NB4 (cell line): ENCODE measurements around the gene SLC16A8.

ENCODE experiments used
- CTCF ChIP-seq: IDR thresholded peaks from one replicate; pipeline ENCODE4 v1.5.1; 2012; ENCODE audit warnings: low read depth, low read length
- MAX ChIP-seq: IDR thresholded peaks from 2 replicates; pipeline ENCODE4 v1.6.1; 2011; ENCODE audit warnings: low read depth, low read length
- MYC ChIP-seq: IDR thresholded peaks from 2 replicates; pipeline ENCODE4 v1.6.1; 2011; ENCODE audit warnings: low read depth, low read length
- POLR2A ChIP-seq: IDR thresholded peaks from 2 replicates; pipeline ENCODE4 v1.6.1; 2011; ENCODE audit warnings: mild to moderate bottlenecking; ENCODE audit not compliant: insufficient read length; ENCODE audit errors: extremely low read depth

GRCh38 chr22:38125751-38126201 is 41.8 kb upstream of the SLC16A8 start:
- TF ChIP-seq CTCF (no peak), POLR2A (no peak), MYC (no peak), MAX (no peak)
